ENCODE measurements around the gene COG2. TPM values are rescaled to one million over a fixed set of nuclear protein-coding genes. Genes with fewer than 3 reads are reported as not detected.

The COG2 gene
- total and polyA plus RNA-seq, 2 of the 8 experiments (the other 6 are each of a cell fraction or from before 2014, with no cell fraction given) = 10.3 to 36.7 TPM

GRCh38 chr1:230650300-230650699, 8.0 kb downstream of the COG2 start:
- CTCF ChIA-PET (ENCODE audit: partially characterized antibody) = interaction anchor here (1.1 to 2.4 kb wide), 2 partner anchors 8 to 17 kb away, joined by 3 to 14 read pairs; partner anchors contain the start of gene COG2
- WGBS, 2 experiments (ENCODE audit: extremely low coverage in 1 of 2, insufficient coverage in 1 of 2, insufficient read length in 1 of 2, insufficient replicate concordance in 2 of 2, low coverage in 1 of 2, low lambda C conversion rate in 2 of 2, missing lambda C conversion rate in 1 of 2) = 90% methylated on average over 1 of the region's 1 CpG; no CpG with 5 or more reads in 1 of the 2 experiments
- DNase-seq (ENCODE audit: low read depth in 1 of 2, low spot score in 2 of 2) = no peak
- H3K56ac ChIP-seq (replicated peaks; ENCODE audit: insufficient read length, low read depth, low read length) = no peak overlapping the region
- H3K27ac ChIP-seq (ENCODE audit: low read depth, low read length) = no peak overlapping the region
- H2AFZ ChIP-seq (ENCODE audit: low read length) = no peak overlapping the region
- no peak overlapping the region for H3K9ac ChIP-seq (replicated peaks in 1 of 4; ENCODE audit: extremely low read depth in 1 of 4, low read depth in 3 of 4, low read length in 3 of 4)
- no peak for FAIRE-seq
- POLR2A ChIA-PET (ENCODE audit: partially characterized antibody) = no interaction called here
- peaks cover 0 to 3% of the 10 kb centered on the region in 2 experiments for H4K20me1 ChIP-seq (replicated peaks in 1 of 2; ENCODE audit: control insufficient read depth in 1 of 2, insufficient read depth in 2 of 2, low read length in 2 of 2)
- H3K9me3 ChIP-seq (ENCODE audit: insufficient read depth in 2 of 2, low read depth in 1 of 2, low read length in 1 of 2) = no peaks in the 10 kb centered on the region
- H2BK12ac ChIP-seq (ENCODE audit: low read depth, low read length) = no peak overlapping the region
- H3K23me2 ChIP-seq (ENCODE audit: low read depth, low read length) = no peaks in the 10 kb centered on the region
- no peak overlapping the region for H2BK5ac ChIP-seq (ENCODE audit: low read depth, low read length)
- no peak overlapping the region for H3K4me3 ChIP-seq (ENCODE audit: extremely low read depth in 1 of 4, insufficient read depth in 2 of 4, low read depth in 3 of 4, low read length in 4 of 4)
- H3K79me1 ChIP-seq (ENCODE audit: low read depth, low read length) = peaks cover 7% of the 10 kb centered on the region
- H3K36me3 ChIP-seq (ENCODE audit: control insufficient read depth in 2 of 4, insufficient read depth in 4 of 4, low read length in 3 of 4) = peaks cover 0 to 2% (median 0%) of the 10 kb centered on the region in 4 experiments; a peak in 1 of 8 replicates
- no peak overlapping the region for H2AK5ac ChIP-seq (ENCODE audit: low read depth, low read length)
- H3K79me2 ChIP-seq (ENCODE audit: control insufficient read depth in 1 of 2, insufficient read depth in 2 of 2, low read length in 2 of 2) = peaks cover 7 to 87% of the 10 kb centered on the region in 2 experiments
- H3K18ac ChIP-seq (ENCODE audit: extremely low read depth, low read length) = no peak overlapping the region
- H3K23ac ChIP-seq (ENCODE audit: insufficient read length) = no peak overlapping the region
- TF ChIP-seq ASH2L (IDR thresholded peaks at IDR 0.05; ENCODE audit: low read length) = no peak
- no peak for TF ChIP-seq CTBP2 (IDR thresholded peaks at IDR 0.05; ENCODE audit: borderline replicate concordance, insufficient read depth, insufficient read length, low read length)
- no peak for TF ChIP-seq ATF3 (IDR thresholded peaks at IDR 0.05; ENCODE audit: insufficient read depth, low read depth, low read length)
- TF ChIP-seq SIX5 (IDR thresholded peaks at IDR 0.05; ENCODE audit: low read depth, low read length) = no peak
- TF ChIP-seq KDM5A (IDR thresholded peaks at IDR 0.05; ENCODE audit: low read length) = no peak
- no peak for TF ChIP-seq GTF2F1 (IDR thresholded peaks at IDR 0.05; ENCODE audit: borderline replicate concordance, low read depth, low read length)
- TF ChIP-seq FOSL1 (IDR thresholded peaks at IDR 0.05; ENCODE audit: insufficient read depth, low read depth, low read length) = no peak
- H3K4me1 ChIP-seq (replicated peaks in 1 of 4; ENCODE audit: control insufficient read depth in 3 of 4, insufficient read depth in 4 of 4, low read length in 3 of 4) = no peaks in the 10 kb centered on the region
- no peak overlapping the region for H3K4me2 ChIP-seq (ENCODE audit: insufficient read depth in 1 of 2, low read depth in 2 of 2, low read length in 2 of 2)
- H3K27me3 ChIP-seq (replicated peaks in 1 of 4; ENCODE audit: control insufficient read depth in 3 of 4, extremely low read depth in 1 of 4, insufficient read depth in 3 of 4, low read length in 3 of 4) = no peaks in the 10 kb centered on the region
- no peak overlapping the region for H2BK20ac ChIP-seq (ENCODE audit: low read length)
- H2BK15ac ChIP-seq (ENCODE audit: low read length) = no peak overlapping the region
- H2BK120ac ChIP-seq (replicated peaks; ENCODE audit: low read depth, low read length) = no peak overlapping the region
- no peak overlapping the region for H4K91ac ChIP-seq (replicated peaks; ENCODE audit: insufficient read length, low read length)
- no peak overlapping the region for H4K5ac ChIP-seq (ENCODE audit: insufficient read length, low read depth, low read length)
- no peak overlapping the region for H3K14ac ChIP-seq (ENCODE audit: insufficient read length)
- no peak overlapping the region for H4K8ac ChIP-seq (ENCODE audit: extremely low read depth, insufficient read depth, low read length)
- no peak overlapping the region for H3K4ac ChIP-seq (replicated peaks; ENCODE audit: insufficient read length, low read depth, low read length)

Data from H1 (cell line).